ENCODE results near the gene COPS2. TPM values are rescaled to one million over a fixed set of nuclear protein-coding genes. Genes with fewer than 3 reads are reported as not detected.
"Not testable (repeated sequence)": the region's sequence is repeated elsewhere in the genome, so short reads cannot be mapped to it uniquely, and the experiment has no call there.

COPS2 gene
- total RNA-seq, 2 donors from 2014 or later: 47.7 to 69.6 TPM

DNA sequence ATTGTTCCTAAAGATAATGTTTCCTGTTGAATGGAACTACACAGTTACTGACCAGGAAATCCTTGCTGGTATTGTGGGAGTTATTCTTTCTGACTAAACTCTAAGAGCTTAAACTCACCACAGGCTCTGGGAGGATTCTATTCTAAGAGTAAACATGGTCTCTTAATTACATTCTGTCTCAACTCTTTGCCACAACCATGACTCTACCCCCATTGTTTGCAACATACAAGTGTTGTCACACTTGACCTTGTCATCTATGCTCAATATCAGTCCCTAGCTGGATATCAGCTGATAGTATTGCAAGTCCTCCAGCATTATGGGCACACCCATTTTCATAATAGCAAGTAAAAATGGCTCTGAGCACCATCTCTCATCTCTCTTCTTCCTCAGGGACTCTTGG lies 79.5 kb downstream of the COPS2 start:
- TF ChIP-seq CTCF (IDR thresholded peaks at IDR 0.05): no peak
- H3K9me3 ChIP-seq: no peaks in the 10 kb centered on the region
- no peak overlapping the region for H3K9ac ChIP-seq (ENCODE audit: low read depth in 2 of 2, low read length in 2 of 2)
- no peaks in the 10 kb centered on the region for H3K27me3 ChIP-seq
- H3K4me3 ChIP-seq: no peak overlapping the region
- DNase-seq: no peak
- intact Hi-C loops (cut with DNase I): no loop called here
- no peaks in the 10 kb centered on the region for H3K36me3 ChIP-seq
- no peaks in the 10 kb centered on the region for H3K4me1 ChIP-seq
- no peak overlapping the region for H3K27ac ChIP-seq

- not testable (repeated sequence) for H3K27ac ChIP-seq, DNase-seq, H3K4me1 ChIP-seq
Measured at GRCh38 chr15:49074589-49075287, 80.7 kb downstream of the COPS2 start.

More at GRCh38 chr15:49074589-49075287, 80.7 kb downstream of the COPS2 start:
- intact Hi-C loops (cut with DNase I); H3K4me3 ChIP-seq; H3K9me3 ChIP-seq; H3K27me3 ChIP-seq; H3K9ac ChIP-seq (ENCODE audit: low read depth in 2 of 2, low read length in 2 of 2); H3K36me3 ChIP-seq: not testable (repeated sequence)

Small RNA genes within 50 kb of the gene (microRNA-seq; reads per million reads assigned to microRNA genes)
- not detected for gene MIR4716

Other genes with a start within 250 kb of the COPS2 start
- under 1 TPM; 0.30 to 0.50 TPM for gene SHC4, start 191.7 kb downstream of the COPS2 start, total RNA-seq
- gene SECISBP2L, start 109.2 kb downstream of the COPS2 start, total RNA-seq: 10 to 100 TPM; 26.9 to 45.2 TPM
- gene GALK2, start 14.6 kb upstream of the COPS2 start, total RNA-seq: 10 to 100 TPM; 39.7 to 48.3 TPM